HG02870 (cell line): ENCODE results near the gene WDR35.
A peak's percentile ranks its signal among the peaks of the same experiment; 100 is the strongest.

Experiments used
- ATAC-seq: cut with Tn5 transposase; IDR thresholded peaks from one replicate; pipeline ENCODE4 v1.9.1; 2021; ENCODE audit warnings: mild to moderate bottlenecking, moderate library complexity; ENCODE audit not compliant: unreplicated experiment

Gene WDR35

DNA sequence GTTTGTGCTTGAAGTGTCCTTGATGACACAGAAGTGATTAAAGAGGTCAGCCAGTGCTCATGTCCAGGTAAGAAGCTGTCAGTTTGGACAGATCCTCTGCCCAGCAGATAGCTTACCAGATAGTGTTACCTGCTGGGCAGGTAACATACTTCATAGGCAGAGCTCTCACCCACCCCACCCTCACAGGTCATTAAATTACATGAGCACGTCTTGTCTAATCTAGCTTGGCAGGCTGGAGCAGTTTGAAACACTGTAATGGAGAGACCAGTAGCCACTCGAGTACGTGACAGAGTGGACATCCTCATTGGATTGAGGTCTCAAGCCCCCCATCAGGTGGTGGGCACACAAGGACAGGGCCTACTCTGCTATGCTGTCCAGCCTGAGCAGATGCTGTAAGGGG, 115.2 kb downstream of the WDR35 start:
- no peak for ATAC-seq

DNA sequence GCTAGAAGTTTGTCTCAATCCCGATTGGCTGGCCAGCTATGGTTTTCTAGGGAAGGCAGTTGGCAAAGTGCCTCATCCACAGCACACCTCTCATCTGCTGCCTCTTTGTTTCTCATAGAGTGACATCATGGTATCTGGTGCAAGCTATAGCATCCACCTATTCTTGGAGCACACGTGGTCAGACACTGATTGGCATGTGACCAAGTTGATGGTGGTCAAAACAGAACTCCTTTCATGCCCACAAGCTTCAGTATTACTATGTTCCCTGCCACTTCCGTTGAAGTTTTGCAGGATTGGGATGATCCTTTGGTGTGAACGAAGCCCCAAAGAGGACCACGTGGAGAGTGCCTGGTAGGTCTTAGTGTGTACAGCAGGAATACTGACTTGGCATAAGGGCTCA, 116.9 kb downstream of the WDR35 start:
- ATAC-seq, result no peak

DNA sequence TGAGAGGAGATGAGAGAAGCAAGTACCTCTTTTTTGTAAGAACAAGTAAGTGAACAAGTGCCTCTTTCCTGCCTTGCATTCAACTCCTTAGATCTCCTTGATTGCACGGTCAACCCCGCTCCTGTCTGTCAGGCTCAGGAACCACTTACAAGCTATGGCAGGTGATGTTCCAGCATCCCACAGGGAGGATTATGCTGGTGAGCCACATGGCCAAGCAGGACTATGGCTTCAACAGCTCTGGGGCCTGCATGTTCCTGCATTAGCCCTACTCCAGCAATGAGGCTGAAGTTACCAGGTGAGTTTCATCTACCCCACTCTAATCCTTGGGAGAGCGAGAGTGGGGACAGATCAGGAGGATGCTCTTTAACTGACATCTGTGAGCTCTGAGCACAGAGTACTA, 117.6 kb downstream of the WDR35 start:
- no peak for ATAC-seq

DNA sequence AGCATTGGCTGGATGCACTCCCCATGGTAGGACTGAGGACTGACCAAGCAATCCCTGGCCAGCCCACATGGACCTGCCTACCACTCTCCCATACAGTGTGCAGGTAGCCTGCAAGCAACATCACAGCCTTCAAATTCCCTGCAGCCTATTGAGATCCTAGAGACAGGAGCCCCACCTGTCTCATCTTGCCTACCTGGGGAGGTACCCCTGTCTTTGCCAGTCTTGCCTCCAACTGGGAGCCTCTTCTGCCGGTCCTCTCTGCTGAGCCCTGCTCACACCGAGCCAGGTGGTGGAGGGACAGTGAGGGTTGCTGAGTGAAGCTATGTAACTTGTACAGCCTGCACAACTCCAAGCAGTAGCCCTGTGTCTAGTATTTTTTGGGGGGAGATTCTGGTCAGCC, 118.1 kb downstream of the WDR35 start:
- no peak for ATAC-seq

DNA sequence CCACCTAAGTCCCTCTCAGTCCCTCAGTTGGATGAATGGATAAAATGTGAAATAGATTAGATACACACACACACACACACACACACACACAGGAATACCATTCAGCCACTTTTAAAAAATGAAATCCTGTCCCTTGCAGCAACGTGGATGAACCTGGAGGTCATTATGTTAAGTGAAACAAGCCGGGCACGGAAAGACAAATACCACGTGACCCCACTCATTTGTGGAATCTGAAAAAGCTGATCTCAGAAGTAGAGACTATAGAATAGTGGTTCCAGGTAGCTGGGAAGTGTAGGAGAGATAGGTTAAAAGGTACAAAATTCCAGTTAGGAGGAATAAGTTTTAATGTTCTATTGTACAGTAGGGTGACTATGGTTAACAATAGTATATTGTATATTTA, 119.1 kb downstream of the WDR35 start:
- ATAC-seq, result no peak

DNA sequence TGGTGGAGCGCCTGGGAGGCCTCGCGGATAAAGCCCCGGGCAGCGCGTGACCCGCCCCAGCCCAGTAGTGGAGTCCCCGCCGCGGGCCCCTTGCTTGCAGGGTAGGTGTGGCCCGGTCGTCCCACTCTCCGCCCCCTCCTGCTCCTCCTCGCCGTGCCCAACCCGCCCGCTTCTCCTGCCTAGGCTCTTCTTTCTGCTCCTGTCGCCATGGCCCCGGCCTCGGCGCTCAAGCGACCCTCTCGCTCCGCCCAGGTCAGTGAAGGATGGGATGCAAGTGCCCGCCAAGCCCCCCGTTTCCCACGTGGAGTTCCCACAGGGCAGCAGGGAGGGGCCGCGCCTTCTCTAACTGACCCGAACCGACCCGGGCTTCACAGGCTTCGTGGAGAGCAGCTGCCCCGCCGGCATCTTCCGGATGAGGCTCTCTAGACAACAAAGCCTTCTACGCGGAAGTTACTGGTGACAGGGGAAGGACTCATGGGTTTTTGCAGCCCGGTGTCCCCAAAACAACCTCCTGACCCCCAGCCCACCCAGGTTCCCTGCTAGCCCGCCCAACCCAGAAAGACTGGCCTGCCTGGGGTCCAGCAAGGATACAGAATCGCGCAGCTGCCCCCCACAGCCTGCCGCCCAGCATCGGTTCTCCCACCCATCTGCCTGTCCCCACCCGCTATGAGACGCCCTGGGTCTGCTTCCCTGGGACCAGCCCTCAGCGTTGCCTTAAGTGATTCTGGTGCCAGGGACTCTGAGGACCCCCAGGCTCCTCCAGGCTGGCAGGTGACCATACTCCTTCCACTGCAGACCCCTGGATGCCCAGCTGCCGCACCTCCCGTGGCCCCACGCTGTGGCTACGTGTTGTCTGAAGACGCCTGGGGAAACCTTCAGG, 121.0 kb downstream of the WDR35 start:
- peak; percentile 62 for ATAC-seq

DNA sequence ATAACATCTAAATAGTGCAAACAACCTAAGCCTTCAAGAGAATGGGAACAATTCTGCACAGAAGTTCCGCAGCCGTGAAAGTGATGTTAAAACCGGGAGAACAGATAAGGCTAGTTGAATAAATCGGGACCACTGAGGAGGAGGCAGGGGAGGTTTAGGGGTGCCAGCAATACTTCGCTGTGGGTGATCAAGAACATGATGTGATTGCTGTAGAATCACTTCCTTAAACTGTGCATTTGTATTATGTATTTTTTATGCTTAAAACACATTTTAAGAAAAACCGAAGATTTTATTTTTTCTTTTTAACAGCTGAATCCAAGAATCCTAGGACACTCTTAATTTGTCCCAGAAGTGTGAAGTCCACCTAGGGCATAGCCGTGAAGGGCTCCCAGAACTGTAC, 121.7 kb downstream of the WDR35 start:
- ATAC-seq, result peak; percentile 4

DNA sequence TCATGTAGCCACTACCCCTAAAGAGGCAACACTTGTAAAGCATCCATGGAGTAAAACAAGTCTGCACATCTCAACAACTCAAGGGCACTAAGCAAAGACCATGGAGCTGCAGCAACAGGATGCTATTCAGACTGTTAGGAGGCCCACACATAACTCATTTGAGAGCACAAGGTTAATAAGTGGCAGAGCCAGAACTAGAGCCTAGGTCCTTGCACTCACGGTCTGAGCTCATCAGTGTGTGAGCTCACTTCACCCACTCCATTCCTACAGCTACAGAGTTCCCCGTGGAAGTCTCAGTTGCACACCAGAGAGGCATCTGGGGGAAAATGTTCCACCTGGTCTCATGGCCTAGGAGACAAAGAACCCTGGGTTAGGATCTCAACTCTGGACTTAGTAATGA, 123.1 kb downstream of the WDR35 start:
- no peak for ATAC-seq

DNA sequence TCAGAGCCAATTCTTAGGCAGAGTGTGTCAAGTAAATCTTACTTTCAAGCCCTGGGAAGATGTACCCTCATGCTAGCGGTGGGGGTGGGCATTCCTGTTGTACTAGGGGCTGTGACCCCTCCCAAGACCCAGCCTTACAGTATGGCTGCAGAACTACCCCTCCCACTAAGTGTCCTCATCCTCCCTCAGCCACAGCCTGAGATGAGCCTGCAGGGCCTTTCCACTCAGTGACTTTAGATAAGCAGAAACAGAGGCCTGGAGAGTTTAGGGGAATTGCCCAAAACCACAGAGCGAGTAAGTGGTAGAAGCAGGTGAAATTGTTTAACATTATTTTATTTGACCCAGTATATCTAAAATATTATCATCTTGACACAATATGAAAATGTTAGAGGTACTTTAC, 124.8 kb downstream of the WDR35 start:
- ATAC-seq, result peak; percentile 38

DNA sequence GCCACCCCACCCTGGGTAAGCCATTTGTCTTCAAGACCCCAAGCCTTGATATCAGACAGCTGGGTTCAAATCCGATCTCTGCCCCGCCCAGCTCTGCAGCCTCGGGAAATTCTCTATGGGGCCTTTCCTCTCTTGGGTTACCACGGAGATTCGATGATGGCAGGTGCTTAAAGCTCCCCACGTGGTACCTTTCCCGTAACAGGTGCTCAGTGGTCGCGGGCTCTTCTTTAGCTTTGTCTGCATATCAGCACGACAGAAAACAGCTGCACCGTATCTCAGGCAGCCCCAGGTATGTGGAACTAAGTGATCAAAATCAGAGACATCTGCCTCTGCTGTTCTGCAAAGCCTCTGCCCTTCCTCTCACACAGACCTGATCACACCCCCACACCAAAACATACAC, 125.5 kb downstream of the WDR35 start:
- no peak for ATAC-seq

DNA sequence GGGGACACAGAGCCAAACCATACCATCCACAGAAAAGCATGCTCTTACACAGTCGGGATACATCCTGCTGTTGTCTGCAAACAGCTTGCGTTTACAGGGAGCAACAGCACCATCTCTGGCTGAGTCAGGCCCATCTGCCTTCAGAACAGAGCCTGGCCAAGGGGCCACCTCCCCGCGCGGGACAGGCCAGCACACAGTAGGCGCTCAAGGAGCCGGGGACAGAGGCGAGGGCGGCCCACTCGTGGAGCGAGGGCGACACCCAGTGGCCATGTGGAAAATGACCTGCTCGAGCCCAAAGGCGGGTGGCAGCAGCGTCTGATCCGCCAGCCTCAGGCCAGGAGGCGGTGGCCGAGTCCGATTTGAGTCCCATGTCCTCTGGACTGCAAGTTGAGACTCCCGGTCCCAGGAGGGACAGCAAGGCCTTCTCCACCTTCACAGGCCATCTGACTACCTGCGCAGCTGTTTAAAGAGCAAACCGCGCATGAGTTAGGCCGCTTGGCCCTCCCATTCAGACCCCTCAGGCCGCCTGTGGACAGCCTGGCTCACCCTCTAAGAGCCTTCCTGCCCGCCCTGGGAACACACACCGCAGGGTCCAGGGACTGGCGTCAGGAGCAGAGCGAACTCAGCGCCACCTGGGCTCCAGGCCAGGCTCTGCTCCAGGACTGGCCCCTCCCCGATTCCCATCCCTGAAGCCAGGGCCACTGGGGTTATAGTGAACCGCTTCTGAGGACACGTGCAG, 126.4 kb downstream of the WDR35 start:
- peak; percentile 60 for ATAC-seq

DNA sequence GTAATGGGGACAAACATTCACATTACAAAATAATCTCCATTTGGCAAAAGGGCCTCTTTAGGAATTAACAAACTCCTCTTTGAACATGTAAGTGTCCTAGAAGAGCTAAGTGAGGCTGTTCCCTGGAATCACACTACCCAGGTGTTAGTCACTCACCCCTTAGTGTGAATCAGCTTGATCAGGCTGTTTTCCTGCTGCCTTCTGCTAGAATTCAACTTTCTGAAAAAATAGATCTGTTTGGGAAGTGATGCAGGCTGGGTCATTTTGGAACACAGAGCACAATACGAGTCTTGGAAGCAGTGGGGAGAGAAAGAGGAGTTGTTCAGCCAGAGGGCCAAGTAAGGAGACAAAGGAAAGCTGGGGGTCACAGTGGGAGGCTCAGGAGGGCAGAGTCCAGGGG, 128.1 kb downstream of the WDR35 start:
- ATAC-seq, result no peak
